HG03139 (cell line): Measurements from ENCODE around the gene CPB2.

Source experiments
- ATAC-seq: cut with Tn5 transposase; IDR thresholded peaks from one replicate; pipeline ENCODE4 v1.9.1; 2021; ENCODE audit not compliant: unreplicated experiment

CPB2 gene

DNA sequence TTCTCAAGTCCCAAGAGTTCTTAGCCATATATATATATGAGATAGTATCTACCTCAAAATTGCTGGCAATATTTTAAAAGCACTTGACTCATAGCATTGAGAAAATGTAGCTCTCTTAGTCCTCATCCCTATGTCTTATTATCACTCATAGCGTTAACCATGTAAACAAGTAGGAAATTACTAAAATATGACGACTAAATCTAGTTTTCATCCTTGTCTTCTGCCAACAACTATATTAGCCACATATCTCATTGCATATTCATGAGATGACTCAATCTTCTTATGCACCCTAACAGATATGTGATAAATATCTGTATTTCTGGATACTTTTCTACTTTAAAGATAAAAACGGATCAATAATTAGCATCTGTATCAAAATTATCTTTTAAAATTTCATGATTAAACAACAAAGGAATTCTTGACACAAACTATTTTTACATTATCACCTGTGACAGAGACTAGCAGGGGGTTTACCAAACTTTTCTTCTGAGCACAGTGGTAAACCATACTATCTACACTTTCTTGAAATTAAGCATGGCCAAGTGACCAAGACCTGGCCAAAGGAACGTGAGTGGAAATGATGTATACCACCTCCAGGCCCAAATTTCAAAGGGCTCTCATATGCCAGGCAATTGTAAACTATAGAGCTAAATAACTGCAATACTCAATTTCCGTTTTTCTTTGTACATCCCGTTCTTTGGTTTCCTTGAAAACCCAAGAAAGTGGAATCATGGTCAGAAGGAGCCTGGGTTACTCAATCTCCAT, 98.0 kb downstream of the CPB2 start:
- ATAC-seq, result no peak

DNA sequence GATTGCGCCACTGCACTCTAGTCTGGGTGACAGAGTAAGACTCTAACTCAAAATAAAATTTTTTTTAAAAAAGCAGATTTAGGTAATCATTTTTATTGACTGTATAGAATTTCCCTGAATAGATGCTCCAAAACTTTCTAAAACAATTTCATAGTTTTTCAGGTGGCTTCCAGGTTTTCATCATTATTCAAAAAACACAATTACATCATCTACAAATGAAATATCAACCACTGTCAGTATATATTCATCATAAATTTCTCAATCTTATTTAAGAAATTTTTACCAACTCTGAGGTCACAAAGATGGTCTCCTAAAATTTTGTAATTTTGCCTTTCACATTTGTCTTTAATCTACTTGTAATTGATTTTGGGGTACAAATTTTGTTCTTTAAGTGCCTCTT, 100.3 kb downstream of the CPB2 start:
- no peak for ATAC-seq
